Measurements from ENCODE around the gene NBAS.
"Not testable (repeated sequence)": the region's sequence is repeated elsewhere in the genome, so short reads cannot be mapped to it uniquely, and the experiment has no call there.

Gene NBAS

GRCh38 chr2:15253247-15253646 lies 307.9 kb downstream of the NBAS start:
- DNase-seq: no peak

- DNase-seq: no peak
Observed at GRCh38 chr2:15251753-15252152, 309.4 kb downstream of the NBAS start.

- DNase-seq: not testable (repeated sequence)
Observed at GRCh38 chr2:15250946-15251345, 310.2 kb downstream of the NBAS start.

GRCh38 chr2:15246870-15247269 lies 314.3 kb downstream of the NBAS start:
- DNase-seq: no peak

- no peak for DNase-seq
Observed at GRCh38 chr2:15243762-15244161, 317.4 kb downstream of the NBAS start.

- no peak for DNase-seq
Observed at GRCh38 chr2:15242936-15243461, 318.1 kb downstream of the NBAS start.

GRCh38 chr2:15241929-15242328 lies 319.2 kb downstream of the NBAS start:
- DNase-seq: no peak

GRCh38 chr2:15241201-15241600 lies 319.9 kb downstream of the NBAS start:
- no peak for DNase-seq

- no peak for DNase-seq
Observed at GRCh38 chr2:15238028-15238427, 323.1 kb downstream of the NBAS start.

GRCh38 chr2:15230599-15231192 lies 330.4 kb downstream of the NBAS start:
- no peak for DNase-seq

- no peak for DNase-seq
Observed at GRCh38 chr2:15226661-15227060, 334.5 kb downstream of the NBAS start.

GRCh38 chr2:15225131-15225530 lies 336.0 kb downstream of the NBAS start:
- no peak for DNase-seq

GRCh38 chr2:15224641-15225040 lies 336.5 kb downstream of the NBAS start:
- DNase-seq: no peak

- DNase-seq: no peak
Observed at GRCh38 chr2:15223887-15224286, 337.2 kb downstream of the NBAS start.

- DNase-seq: no peak
Observed at GRCh38 chr2:15222856-15223255, 338.3 kb downstream of the NBAS start.

GRCh38 chr2:15220603-15221002 lies 340.5 kb downstream of the NBAS start:
- no peak for DNase-seq

- no peak for DNase-seq
Observed at GRCh38 chr2:15218423-15219086, 342.6 kb downstream of the NBAS start.

- no peak for DNase-seq
Observed at GRCh38 chr2:15212249-15212648, 348.9 kb downstream of the NBAS start.

- DNase-seq: not testable (repeated sequence)
Observed at GRCh38 chr2:15210542-15210941, 350.6 kb downstream of the NBAS start.

- DNase-seq: no peak
Observed at GRCh38 chr2:15206419-15206818, 354.7 kb downstream of the NBAS start.

- DNase-seq: no peak
Observed at GRCh38 chr2:15205562-15205961, 355.6 kb downstream of the NBAS start.

- DNase-seq: no peak
Observed at GRCh38 chr2:15201009-15201408, 360.1 kb downstream of the NBAS start.

GRCh38 chr2:15200581-15200980 lies 360.6 kb downstream of the NBAS start:
- no peak for DNase-seq

GRCh38 chr2:15198051-15198450 lies 363.1 kb downstream of the NBAS start:
- no peak for DNase-seq

- no peak for DNase-seq
Observed at GRCh38 chr2:15195813-15196212, 365.3 kb downstream of the NBAS start.
